HFF-Myc (cell line): ENCODE data around the gene POLN.

Source experiments
- DNase-seq: peaks from one replicate; pipeline ENCODE4 v3.0.0-alpha.2; 2011; ENCODE audit warnings: low read depth; ENCODE audit errors: extremely low read depth
- H3K4me3 ChIP-seq: replicated peaks from 2 replicates; pipeline ENCODE4 v1.5.1; 2011; ENCODE audit warnings: low read depth, mild to moderate bottlenecking, control low read depth, low read length
- CTCF ChIP-seq: IDR thresholded peaks from 2 replicates; pipeline ENCODE4 v1.5.1; 2012; ENCODE audit warnings: mild to moderate bottlenecking, low read depth, low read length, control low read depth; ENCODE audit errors: missing control alignments

Gene POLN

GRCh38 chr4:2179717-2180116 is 62.2 kb downstream of the POLN start:
- H3K4me3 ChIP-seq, result no peak overlapping the region
- no peak for TF ChIP-seq CTCF
- no peak for DNase-seq

GRCh38 chr4:2178986-2179385 is 62.9 kb downstream of the POLN start:
- TF ChIP-seq CTCF, result no peak
- DNase-seq, result no peak
- no peak overlapping the region for H3K4me3 ChIP-seq

- TF ChIP-seq CTCF, result no peak
- no peak for DNase-seq
Observed at GRCh38 chr4:2177443-2178093, 64.4 kb downstream of the POLN start.

GRCh38 chr4:2175990-2176698 is 65.8 kb downstream of the POLN start:
- no peak for TF ChIP-seq CTCF
- H3K4me3 ChIP-seq, result no peak overlapping the region
- no peak for DNase-seq

More at GRCh38 chr4:2177443-2178093, 64.4 kb downstream of the POLN start:
- H3K4me3 ChIP-seq, result no peak overlapping the region

GRCh38 chr4:2174061-2174460 is 67.9 kb downstream of the POLN start:
- TF ChIP-seq CTCF, result no peak
- H3K4me3 ChIP-seq, result no peak overlapping the region
- DNase-seq, result no peak

GRCh38 chr4:2172627-2173231 is 69.2 kb downstream of the POLN start:
- H3K4me3 ChIP-seq, result no peak overlapping the region
- TF ChIP-seq CTCF, result no peak
- no peak for DNase-seq
